RKO (cell line): ENCODE results near the gene PAXX.

Experiments used
- DNase-seq: peaks from one replicate; pipeline ENCODE4 v3.0.0-alpha.2; 2016; ENCODE audit warnings: low spot score

PAXX gene

GRCh38 chr9:136982232-136983051, 9.8 kb upstream of the PAXX start, which contains the start of gene LCNL1:
Gene LCNL1, plus strand, starts transcription at chr9:136982993. Its CDS starts 594 bp downstream, at chr9:136983587.
- DNase-seq = no peak

GRCh38 chr9:136983167-136983566, 9.1 kb upstream of the PAXX start:
- no peak for DNase-seq

DNA sequence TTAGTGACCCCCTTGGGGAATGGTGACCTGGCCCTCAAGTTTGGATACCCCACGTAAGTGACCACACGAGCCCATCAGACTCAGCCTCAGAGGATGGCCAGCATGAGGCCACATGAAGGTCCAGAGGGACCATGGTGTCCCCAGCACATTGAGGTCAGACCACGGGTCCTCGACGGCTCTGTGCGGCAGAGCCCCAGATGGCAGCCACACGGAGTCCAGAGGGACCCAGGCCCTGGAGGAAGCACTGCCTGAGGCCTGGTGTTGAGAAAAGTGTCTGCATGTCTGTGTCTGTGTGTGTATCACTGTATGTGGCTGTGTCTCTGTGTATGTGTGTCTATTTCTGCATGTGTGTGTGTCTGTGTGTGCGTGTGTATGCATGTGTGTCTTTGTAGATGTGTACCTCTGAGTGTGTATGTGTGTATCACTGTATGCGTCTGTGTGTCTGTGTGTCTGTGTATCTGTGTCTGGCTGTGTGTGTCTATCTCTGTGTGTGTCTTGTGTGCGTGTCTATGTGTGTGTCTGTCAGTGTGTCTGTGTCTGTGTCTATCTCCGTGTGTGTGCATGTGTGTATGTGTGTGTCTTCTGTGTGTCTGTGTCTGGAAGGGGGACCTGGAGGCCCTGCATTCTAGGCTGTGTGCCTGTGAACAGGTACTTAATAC, 8.4 kb upstream of the PAXX start:
- no peak for DNase-seq

GRCh38 chr9:136984464-136985026, 7.7 kb upstream of the PAXX start:
- DNase-seq = no peak

- no peak for DNase-seq
Observed at GRCh38 chr9:136985027-136985602, 7.1 kb upstream of the PAXX start.

- DNase-seq = no peak
Observed at GRCh38 chr9:136985853-136986252, 6.4 kb upstream of the PAXX start.

DNA sequence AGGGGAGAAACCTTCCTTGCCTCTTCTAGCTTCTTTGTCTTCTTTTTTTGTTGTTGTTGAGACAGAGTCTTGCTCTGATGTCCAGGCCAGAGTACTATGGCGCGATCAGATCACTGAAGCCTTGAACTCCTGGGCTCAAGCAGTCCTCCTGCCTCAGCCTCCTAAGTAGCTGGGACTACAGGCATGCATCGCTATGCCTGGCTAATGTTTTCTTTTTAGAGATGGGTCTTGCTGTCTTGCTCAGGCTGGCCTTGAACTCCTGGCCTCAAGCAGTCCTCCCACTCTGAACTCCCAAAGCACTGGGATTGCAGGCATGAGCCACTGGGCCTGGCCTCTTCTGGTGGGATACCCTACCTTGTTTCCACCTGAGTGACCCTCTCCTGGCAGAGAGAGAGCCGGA, 3.4 kb upstream of the PAXX start:
- DNase-seq = no peak

DNA sequence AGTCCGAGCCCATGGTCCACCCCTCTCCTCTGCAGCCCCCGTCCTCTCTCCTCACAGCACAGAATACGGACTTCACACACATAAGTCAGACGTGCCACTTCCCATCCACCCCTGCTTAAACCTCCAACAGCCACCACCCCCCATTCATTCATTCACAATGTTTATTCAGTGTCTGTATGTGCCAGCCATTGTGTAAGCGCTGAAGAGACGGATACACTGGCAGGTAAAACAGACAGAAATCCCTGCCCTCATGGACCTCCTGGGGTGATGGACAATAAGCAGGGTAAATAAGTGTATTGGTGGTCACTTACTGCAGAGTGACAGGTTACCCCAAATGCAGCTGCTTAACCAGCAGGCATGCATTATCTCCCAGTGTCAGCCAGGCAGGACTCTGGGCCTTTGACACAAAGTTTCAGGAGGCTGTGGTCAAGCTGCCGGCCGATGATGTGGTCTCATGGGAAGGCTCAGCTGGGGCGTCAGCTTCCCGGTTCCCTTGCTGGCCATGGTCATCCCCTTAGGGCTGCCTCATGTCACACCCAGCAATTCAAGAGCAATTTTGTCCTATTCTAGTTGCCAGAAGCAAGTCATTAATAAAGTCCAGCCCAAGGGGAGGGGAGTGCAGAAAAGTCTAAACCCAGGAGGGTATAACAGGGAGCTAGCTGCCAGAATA, 1.8 kb upstream of the PAXX start:
- DNase-seq = no peak

DNA sequence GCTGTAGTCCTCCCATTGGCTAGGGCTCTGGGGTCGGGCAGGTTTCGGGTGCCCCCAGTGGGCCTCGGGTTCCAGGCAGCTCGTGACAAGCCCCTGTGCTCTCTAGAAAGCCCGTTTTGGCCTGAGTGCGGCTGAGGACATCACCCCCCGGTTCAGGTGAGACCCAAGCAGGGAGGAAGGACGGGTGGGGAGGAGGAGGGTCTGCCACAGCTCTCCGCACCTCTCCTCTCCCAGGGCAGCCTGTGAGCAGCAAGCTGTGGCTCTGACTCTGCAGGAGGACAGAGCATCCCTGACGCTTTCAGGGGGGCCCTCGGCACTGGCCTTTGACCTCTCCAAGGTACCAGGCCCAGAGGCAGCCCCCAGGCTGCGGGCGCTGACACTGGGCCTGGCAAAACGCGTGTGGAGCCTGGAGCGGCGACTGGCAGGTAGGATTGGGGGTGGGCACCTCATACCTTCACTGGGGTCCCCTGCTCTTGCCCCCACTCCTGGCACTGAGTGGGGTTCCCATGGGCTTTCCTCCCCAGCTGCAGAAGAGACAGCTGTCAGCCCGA, 672 bp downstream of the PAXX start:
- DNase-seq = no peak

DNA sequence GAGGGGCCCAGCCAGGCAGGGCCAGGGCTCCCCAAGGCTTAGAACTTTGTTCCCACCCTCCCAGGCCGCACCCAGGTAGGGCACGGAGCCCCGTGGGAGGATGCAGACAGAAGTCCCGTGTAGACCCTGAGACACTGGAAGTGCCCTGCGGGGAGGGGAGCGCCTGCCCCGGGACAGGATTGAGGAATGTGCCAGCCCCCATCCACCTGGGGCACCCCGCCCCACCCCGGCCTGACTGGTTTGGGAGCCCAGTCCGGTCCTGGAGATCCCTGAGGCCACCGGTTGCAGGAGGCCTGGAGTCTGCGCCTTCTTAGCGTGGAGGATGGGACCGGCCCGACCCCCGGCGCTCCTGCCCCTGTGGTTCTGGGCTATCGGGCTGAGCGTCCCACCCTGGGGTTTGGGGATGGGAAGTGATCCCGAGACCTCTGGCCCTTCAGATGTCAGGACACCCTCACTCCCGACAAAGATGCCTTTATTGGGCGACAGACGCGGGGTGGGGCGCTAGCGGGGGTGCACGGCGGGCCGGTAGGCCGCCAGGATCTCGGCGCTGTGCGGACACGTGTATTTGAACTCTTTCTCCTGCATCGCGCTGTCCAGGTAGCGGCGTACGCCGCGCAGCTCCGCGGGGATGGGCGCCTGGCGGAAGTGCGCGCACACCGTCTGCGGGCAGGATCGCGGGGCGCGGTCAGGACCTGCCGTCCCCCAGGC, 2.1 kb downstream of the PAXX start:
- no peak for DNase-seq

GRCh38 chr9:136994888-136995230, 2.6 kb downstream of the PAXX start:
- no peak for DNase-seq

DNA sequence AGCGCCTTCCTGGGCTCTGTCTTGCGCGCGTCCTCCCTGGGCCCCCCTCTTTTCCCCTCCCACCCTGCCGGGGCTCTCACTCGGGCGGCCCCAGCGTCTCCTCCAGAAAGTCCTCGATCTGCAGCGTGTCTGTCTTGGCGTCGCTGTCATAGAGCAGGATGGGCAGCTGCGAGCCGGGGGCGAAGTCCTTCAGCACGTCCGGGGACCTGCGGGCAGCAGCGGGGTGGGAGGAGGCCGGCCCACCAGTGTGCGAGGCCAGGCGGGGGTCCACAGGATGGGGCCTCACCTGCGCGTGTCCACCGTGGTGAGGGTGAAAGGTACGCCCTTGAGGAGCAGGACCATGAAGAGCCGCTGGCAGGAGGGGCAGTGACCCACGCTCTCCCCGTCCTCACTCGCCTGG, 3.1 kb downstream of the PAXX start:
- no peak for DNase-seq

GRCh38 chr9:136995772-136996311, 3.6 kb downstream of the PAXX start:
- no peak for DNase-seq

DNA sequence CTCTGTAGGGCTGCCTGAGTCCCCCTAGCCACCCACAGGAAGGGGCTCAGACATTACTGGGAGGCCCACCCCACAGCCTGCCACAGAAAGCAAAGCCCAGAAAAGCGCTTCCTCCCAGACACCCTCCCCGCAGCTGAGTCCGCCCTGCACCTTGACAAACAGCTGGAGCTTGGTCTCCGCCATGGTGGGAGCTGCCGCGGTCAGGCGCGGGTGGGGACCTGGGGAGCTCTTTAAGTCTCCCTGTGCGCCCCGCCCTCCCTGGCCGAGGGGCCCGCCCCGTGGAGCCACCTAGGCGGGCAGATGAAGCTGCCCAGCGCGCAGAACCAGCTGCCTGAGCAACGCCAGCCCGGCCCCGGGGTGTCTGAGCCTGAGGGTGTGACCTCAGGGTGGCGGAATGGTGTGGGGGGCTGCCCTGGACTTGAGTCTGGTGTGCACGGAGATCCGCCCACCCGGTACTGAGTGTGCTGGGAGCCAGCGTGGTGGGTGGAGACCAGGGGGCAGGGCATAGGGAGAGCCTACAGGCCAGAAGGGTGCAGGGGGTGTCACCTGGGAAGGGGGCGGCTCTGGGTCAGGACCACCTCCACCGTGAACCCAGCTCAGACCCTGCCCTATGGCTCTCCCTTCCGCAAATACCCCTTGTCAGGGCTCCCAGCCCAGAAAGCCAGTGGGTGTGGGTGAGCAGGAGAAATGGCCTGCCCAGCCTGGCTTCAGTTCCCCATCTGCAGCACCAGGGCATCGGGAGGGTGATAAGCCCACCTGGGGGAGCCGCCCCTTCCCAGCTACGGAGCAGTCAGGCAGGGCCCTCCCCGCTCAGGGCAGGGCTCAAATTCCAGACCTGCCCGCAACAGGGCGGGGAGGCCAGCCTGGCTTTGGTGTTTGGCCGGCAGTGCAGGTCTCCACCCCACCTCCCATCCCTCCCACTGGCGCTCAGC, 4.4 kb downstream of the PAXX start, which contains the start of gene CLIC3:
Gene CLIC3, minus strand, starts transcription at position 208 of the 932 bp plus-strand sequence. Its CDS starts 25 bp downstream, at position 183.
- DNase-seq = no peak

DNA sequence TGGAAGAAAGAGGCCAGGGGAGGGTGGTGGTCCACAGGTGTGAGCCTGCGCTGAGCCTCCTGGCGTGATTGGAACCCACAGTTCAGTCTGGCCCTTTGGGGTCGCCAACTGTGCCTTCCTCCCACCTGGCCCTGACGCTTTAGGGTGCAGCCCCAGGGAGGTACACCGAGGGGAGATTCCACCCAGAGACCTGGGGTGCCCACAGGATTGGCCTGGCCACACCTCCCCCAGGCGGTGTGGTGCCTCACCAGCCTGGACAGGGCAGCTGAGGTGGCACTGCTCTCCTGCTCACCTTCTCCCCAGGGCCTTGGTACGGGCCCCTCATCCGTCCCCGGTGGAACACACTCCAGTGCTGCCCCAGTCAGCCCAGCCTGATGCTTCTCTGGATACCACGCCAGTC, 5.1 kb downstream of the PAXX start:
- DNase-seq = no peak

DNA sequence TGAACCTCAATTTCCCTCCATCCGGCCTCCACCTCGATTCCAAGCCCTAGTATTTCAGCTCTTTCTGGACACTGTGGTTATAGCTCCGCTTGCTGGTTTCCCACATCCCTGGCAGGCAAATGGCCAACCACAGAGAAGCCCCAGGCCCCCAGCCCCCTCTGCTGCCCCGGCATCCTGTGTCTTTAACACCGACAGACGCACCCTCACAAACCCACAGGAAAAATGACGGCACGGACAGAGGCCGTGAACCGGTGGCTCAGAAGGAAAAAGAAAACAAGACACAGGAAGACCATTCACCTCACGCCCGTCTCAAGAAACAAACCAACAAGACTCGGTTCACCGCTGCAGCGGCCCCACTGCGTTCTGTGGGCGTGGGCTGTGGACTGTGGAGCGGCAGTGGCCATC, 5.6 kb downstream of the PAXX start:
- DNase-seq = no peak

GRCh38 chr9:137000177-137000930, 8.1 kb downstream of the PAXX start:
- no peak for DNase-seq

- no peak for DNase-seq
Observed at GRCh38 chr9:137001857-137002645, 9.8 kb downstream of the PAXX start.
